Endodermal cell (in vitro differentiated cells): Measurements from ENCODE around the gene JPT1. TPM values are rescaled to one million over a fixed set of nuclear protein-coding genes. Genes with fewer than 3 reads are reported as not detected.
"Not testable (repeated sequence)": the region's sequence is repeated elsewhere in the genome, so short reads cannot be mapped to it uniquely, and the experiment has no call there.

Source experiments
- DNase-seq: peaks from one replicate; pipeline ENCODE4 v3.0.0-alpha.2; 2017
- H3K27ac ChIP-seq: 2 replicates; pipeline ENCODE4 v1.5.1; 2013; ENCODE audit warnings: mild to moderate bottlenecking, low read depth, low read length, moderate library complexity
- H3K27me3 ChIP-seq: 2 replicates; pipeline ENCODE4 v1.6.1; 2013; ENCODE audit warnings: mild to moderate bottlenecking, low read length, moderate library complexity; ENCODE audit not compliant: insufficient read depth, control insufficient read depth, poor library complexity, severe bottlenecking
- H3K36me3 ChIP-seq: 2 replicates; pipeline ENCODE4 v1.7.0; 2013; ENCODE audit warnings: mild to moderate bottlenecking, low read length, moderate library complexity; ENCODE audit not compliant: control insufficient read depth, insufficient read depth
- H3K4me1 ChIP-seq: one replicate; pipeline ENCODE4 v1.7.0; 2013; ENCODE audit warnings: low read length; ENCODE audit not compliant: control insufficient read depth, insufficient read depth
- H3K4me3 ChIP-seq: 2 replicates; pipeline ENCODE4 v1.5.1; 2013; ENCODE audit warnings: mild to moderate bottlenecking, low read length, moderate library complexity
- H3K9ac ChIP-seq: 2 replicates; pipeline ENCODE4 v1.6.1; 2013; ENCODE audit warnings: mild to moderate bottlenecking, low read length, moderate library complexity; ENCODE audit not compliant: poor library complexity, severe bottlenecking; ENCODE audit errors: extremely low read depth
- H3K9me3 ChIP-seq: 2 replicates; pipeline ENCODE4 v1.6.1; 2013; ENCODE audit warnings: mild to moderate bottlenecking, low read length, moderate library complexity; ENCODE audit not compliant: control insufficient read depth
- H3K27ac Mint-ChIP-seq: 2 replicates; pipeline ENCODE4 v1.8.0; 2020; ENCODE audit warnings: mixed read lengths
- H3K27me3 Mint-ChIP-seq: 2 replicates; pipeline ENCODE4 v1.8.0; 2021; ENCODE audit warnings: mild to moderate bottlenecking, mixed read lengths; ENCODE audit not compliant: insufficient read depth
- H3K36me3 Mint-ChIP-seq: 2 replicates; pipeline ENCODE4 v1.8.0; 2020; ENCODE audit warnings: low read depth, mixed read lengths
- H3K4me1 Mint-ChIP-seq: 2 replicates; pipeline ENCODE4 v1.8.0; 2020; ENCODE audit warnings: mixed read lengths
- H3K4me3 Mint-ChIP-seq: 2 replicates; pipeline ENCODE4 v1.8.0; 2020; ENCODE audit warnings: mild to moderate bottlenecking, moderate library complexity, mixed read lengths
- H3K9me3 Mint-ChIP-seq: 2 replicates; pipeline ENCODE4 v1.8.0; 2020; ENCODE audit warnings: mild to moderate bottlenecking, mixed read lengths
- WGBS, 2 experiments: methylation state at CpG; one replicate each; pipeline versions ENCODE4 v1.1.5 to v1.1.7; 2013; ENCODE audit warnings: missing lambda C conversion rate in 2 of 2, mixed read lengths in 1 of 2; ENCODE audit not compliant: insufficient coverage in 1 of 2, insufficient read length in 1 of 2; 5-methylcytosine and 5-hydroxymethylcytosine counted together
- total RNA-seq, 2 donors: library from RNA; stranded (reverse); fragmentation: NEBNext Ultra II Directional in 1 of 2; extraction: Animal tissue kit (Norgen Biotek cat#: 25700) in 1 of 2; gene quantifications; 2 replicates in 1 of 2; 3 replicates in 1 of 2; pipeline ENCODE4 v1.2.1, GENCODE V29; 2021
- TF ChIP-seq, protein P1 (sequence below): fragments of 200-600 bp; sonication (generic); conservative IDR thresholded peaks from 2 replicates; pipeline ENCODE4 v1.5.0; 2021; ENCODE audit warnings: antibody characterized with exemption, mild to moderate bottlenecking

The JPT1 gene
- total RNA-seq, 2 donors from 2014 or later, result 148 to 156 TPM

- no peak overlapping the region for H3K27ac Mint-ChIP-seq
- WGBS, 2 experiments, result 91 to 96% methylated on average over 5 of the region's 5 CpGs
- TF ChIP-seq, protein P1, sequence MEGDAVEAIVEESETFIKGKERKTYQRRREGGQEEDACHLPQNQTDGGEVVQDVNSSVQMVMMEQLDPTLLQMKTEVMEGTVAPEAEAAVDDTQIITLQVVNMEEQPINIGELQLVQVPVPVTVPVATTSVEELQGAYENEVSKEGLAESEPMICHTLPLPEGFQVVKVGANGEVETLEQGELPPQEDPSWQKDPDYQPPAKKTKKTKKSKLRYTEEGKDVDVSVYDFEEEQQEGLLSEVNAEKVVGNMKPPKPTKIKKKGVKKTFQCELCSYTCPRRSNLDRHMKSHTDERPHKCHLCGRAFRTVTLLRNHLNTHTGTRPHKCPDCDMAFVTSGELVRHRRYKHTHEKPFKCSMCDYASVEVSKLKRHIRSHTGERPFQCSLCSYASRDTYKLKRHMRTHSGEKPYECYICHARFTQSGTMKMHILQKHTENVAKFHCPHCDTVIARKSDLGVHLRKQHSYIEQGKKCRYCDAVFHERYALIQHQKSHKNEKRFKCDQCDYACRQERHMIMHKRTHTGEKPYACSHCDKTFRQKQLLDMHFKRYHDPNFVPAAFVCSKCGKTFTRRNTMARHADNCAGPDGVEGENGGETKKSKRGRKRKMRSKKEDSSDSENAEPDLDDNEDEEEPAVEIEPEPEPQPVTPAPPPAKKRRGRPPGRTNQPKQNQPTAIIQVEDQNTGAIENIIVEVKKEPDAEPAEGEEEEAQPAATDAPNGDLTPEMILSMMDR, result no peak
- no peaks in the 10 kb centered on the region for H3K9me3 Mint-ChIP-seq
- DNase-seq, result no peak
- peaks cover 36% of the 10 kb centered on the region for H3K36me3 Mint-ChIP-seq
- no peaks in the 10 kb centered on the region for H3K27me3 Mint-ChIP-seq
- H3K36me3 ChIP-seq, result peaks cover 36% of the 10 kb centered on the region
- H3K9me3 ChIP-seq, result no peaks in the 10 kb centered on the region
- H3K4me1 Mint-ChIP-seq, result no peaks in the 10 kb centered on the region
- H3K4me1 ChIP-seq, result no peaks in the 10 kb centered on the region
- no peaks in the 10 kb centered on the region for H3K27me3 ChIP-seq
- no peak overlapping the region for H3K9ac ChIP-seq
- no peak overlapping the region for H3K4me3 Mint-ChIP-seq
- no peak overlapping the region for H3K27ac ChIP-seq
- no peak overlapping the region for H3K4me3 ChIP-seq
Observed at GRCh38 chr17:75163074-75163473, 8.8 kb upstream of the JPT1 start.

GRCh38 chr17:75160211-75160610, 5.9 kb upstream of the JPT1 start:
- H3K27me3 Mint-ChIP-seq, result no peaks in the 10 kb centered on the region
- DNase-seq, result no peak

DNA sequence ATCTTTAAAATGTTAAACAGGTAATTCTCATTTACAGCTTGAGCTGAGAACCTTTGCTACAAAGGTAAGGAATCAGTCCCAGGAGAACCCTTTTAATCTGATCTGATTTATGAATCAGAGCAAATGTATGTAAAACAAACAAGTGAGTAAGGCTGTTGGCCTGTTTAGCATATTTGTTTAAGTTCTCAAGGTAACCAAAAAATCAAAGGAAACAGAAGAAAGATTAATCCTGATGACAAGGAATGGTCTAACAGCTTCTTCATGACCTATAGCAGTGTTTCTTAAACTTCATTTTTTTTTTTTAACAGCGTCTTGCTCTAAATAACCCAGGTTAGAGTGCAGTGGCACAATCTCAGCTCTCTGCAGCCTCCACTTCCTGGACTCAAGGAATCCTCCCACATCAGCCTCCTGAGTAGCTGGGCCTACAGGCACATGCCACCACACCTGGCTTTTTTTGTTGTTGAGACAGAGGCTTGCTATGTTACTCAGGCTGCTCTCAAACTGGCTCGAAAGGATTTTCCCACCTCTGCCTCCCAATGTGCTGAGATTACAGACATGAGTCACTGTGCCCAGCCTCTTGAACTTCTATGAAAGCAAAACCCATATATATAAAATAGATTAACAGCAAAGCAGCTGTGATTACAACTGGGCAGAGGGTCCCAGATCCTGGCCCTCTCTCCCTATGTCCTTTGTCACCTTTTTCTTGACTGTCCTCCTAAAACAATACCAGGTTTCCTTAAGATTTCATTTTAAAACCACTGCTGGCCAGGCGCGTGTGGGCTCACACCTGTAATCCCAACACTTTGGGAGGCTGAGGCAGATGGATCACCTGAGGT, 5.1 kb upstream of the JPT1 start:
- Mint-ChIP-seq H3K9me3 (no peaks in the 10 kb centered on the region), H3K36me3 (peaks cover 17% of the 10 kb centered on the region), H3K4me1 (peaks cover 8% of the 10 kb centered on the region), H3K27me3 (no peaks in the 10 kb centered on the region), H3K4me3 (no peak overlapping the region), H3K27ac (no peak overlapping the region)
- Histone ChIP-seq H3K36me3 (peaks cover 25% of the 10 kb centered on the region), H3K4me1 (peaks cover 3% of the 10 kb centered on the region), H3K9ac (no peak overlapping the region), H3K27ac (no peak overlapping the region), H3K27me3 (no peaks in the 10 kb centered on the region), H3K9me3 (no peaks in the 10 kb centered on the region), H3K4me3 (no peak overlapping the region)
- TF ChIP-seq, protein P1, result no peak
- WGBS, 2 experiments, result 95 to 98% methylated on average over 4 of the region's 4 CpGs
- no peak for DNase-seq

More at GRCh38 chr17:75160211-75160610, 5.9 kb upstream of the JPT1 start:
- 92 to 93% methylated on average over 5 of the region's 5 CpGs for WGBS, 2 experiments
- H3K4me1 ChIP-seq, result peaks cover under 1% of the 10 kb centered on the region
- Mint-ChIP-seq H3K27ac (no peak overlapping the region), H3K36me3 (peaks cover 20% of the 10 kb centered on the region), H3K9me3 (no peaks in the 10 kb centered on the region), H3K4me3 (no peak overlapping the region), H3K4me1 (peaks cover 2% of the 10 kb centered on the region)
- H3K4me3 ChIP-seq, result no peak overlapping the region
- no peak overlapping the region for H3K27ac ChIP-seq
- no peaks in the 10 kb centered on the region for H3K9me3 ChIP-seq
- TF ChIP-seq, protein P1, result no peak
- H3K27me3 ChIP-seq, result no peaks in the 10 kb centered on the region
- H3K9ac ChIP-seq, result no peak overlapping the region
- H3K36me3 ChIP-seq, result peaks cover 25% of the 10 kb centered on the region

DNA sequence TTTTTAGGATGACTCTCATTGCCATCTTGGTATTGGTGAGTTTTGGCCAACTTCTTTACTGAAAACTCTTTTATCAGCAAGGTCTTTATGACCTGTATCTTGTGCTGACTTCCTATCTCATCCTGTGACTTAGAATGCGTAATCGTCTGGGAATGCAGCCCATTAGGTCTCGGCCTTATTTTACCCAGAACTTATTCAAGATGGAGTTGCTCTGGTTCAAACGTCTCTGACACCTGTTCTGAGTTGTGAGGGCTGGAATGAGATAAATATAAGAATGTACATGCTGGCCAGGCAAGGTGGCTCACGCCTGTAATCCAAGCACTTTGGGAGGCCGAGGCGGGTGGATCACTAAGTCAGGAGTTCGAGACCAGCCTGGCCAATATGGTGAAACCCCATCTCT, 4.2 kb upstream of the JPT1 start:
- H3K4me3 ChIP-seq, H3K27me3 Mint-ChIP-seq, H3K4me3 Mint-ChIP-seq, H3K9ac ChIP-seq, DNase-seq, H3K4me1 Mint-ChIP-seq, H3K9me3 ChIP-seq, H3K9me3 Mint-ChIP-seq, H3K27ac ChIP-seq, H3K27me3 ChIP-seq, H3K27ac Mint-ChIP-seq, H3K4me1 ChIP-seq: not testable (repeated sequence)
- 93 to 100% methylated on average over 4 to 8 of the region's 8 CpGs for WGBS, 2 experiments
- peaks cover 18% of the 10 kb centered on the region for H3K36me3 ChIP-seq
- H3K36me3 Mint-ChIP-seq, result peaks cover 11% of the 10 kb centered on the region
